ENCODE results near the gene GLI2.

GRCh38 chr2:120736202-120736623 lies 545 bp downstream of the GLI2 start:
- TF ChIP-seq SUZ12 (IDR thresholded peaks at IDR 0.05; ENCODE audit: extremely low read depth, insufficient read depth, insufficient read length): no peak
- no peak for TF ChIP-seq ZNF274 (IDR thresholded peaks at IDR 0.05; ENCODE audit: low read depth, low read length)
